IgD-negative memory B cell (primary cell): ENCODE measurements around the gene BMP8A. TPM values are rescaled to one million over a fixed set of nuclear protein-coding genes. Genes with fewer than 3 reads are reported as not detected.

Source experiments
- H3K27ac Mint-ChIP-seq, 3 donors: one replicate each; pipeline ENCODE4 v1.8.0; 2020 to 2022; ENCODE audit warnings: mild to moderate bottlenecking in 3 of 3, mixed read lengths in 3 of 3, moderate library complexity in 1 of 3
- H3K27me3 Mint-ChIP-seq: one replicate; pipeline ENCODE4 v1.8.0; 2021; ENCODE audit warnings: mixed read lengths
- H3K36me3 Mint-ChIP-seq: one replicate; pipeline ENCODE4 v1.8.0; 2020; ENCODE audit warnings: mild to moderate bottlenecking, mixed read lengths
- H3K4me1 Mint-ChIP-seq, 3 donors: one replicate each; pipeline ENCODE4 v1.8.0; 2020 to 2022; ENCODE audit warnings: mixed read lengths in 3 of 3, mild to moderate bottlenecking in 1 of 3
- H3K4me3 Mint-ChIP-seq, 4 donors: one replicate each; pipeline ENCODE4 v1.8.0; 2020 to 2022; ENCODE audit warnings: mild to moderate bottlenecking in 4 of 4, mixed read lengths in 4 of 4, moderate library complexity in 3 of 4
- H3K9me3 Mint-ChIP-seq, 3 donors: one replicate each; pipeline ENCODE4 v1.8.0; 2020 to 2021; ENCODE audit warnings: mixed read lengths in 3 of 3, mild to moderate bottlenecking in 1 of 3
- polyA plus RNA-seq: library from polyadenylated mRNA; unstranded; fragments of 300-500 nt; fragmentation: Illumina TruSeq; gene quantifications from one replicate; pipeline ENCODE4 v1.2.3, GENCODE V29; 2021

BMP8A gene
- polyA plus RNA-seq, 1 donor from 2014 or later, result 0.21 TPM

GRCh38 chr1:39545531-39545930 is 54.1 kb downstream of the BMP8A start:
- Mint-ChIP-seq H3K36me3 (peaks cover 15% of the 10 kb centered on the region), H3K27ac (no peak overlapping the region), H3K9me3 (peaks cover 0 to 1% (median 0%) of the 10 kb centered on the region in 3 donors), H3K4me3 (no peak overlapping the region), H3K27me3 (no peaks in the 10 kb centered on the region), H3K4me1 (peaks cover 11 to 19% (median 16%) of the 10 kb centered on the region in 3 donors)

- Mint-ChIP-seq H3K27ac (no peak overlapping the region), H3K27me3 (no peaks in the 10 kb centered on the region), H3K4me1 (peaks cover 0 to 9% (median 0%) of the 10 kb centered on the region in 3 donors), H3K9me3 (peaks cover 0 to 4% (median 0%) of the 10 kb centered on the region in 3 donors), H3K4me3 (no peak overlapping the region), H3K36me3 (peaks cover 5% of the 10 kb centered on the region)
Observed at GRCh38 chr1:39554277-39554676, 62.8 kb downstream of the BMP8A start.

- Mint-ChIP-seq H3K4me3 (peak overlapping the region in 1 of 4 donors; percentile 37), H3K9me3 (peaks cover 0 to 4% (median 0%) of the 10 kb centered on the region in 3 donors), H3K36me3 (peaks cover 12% of the 10 kb centered on the region)
Observed at GRCh38 chr1:39561279-39561678, 69.8 kb downstream of the BMP8A start.

GRCh38 chr1:39562886-39563285 is 71.5 kb downstream of the BMP8A start:
- Mint-ChIP-seq H3K9me3 (peaks cover 0 to 4% (median 0%) of the 10 kb centered on the region in 3 donors), H3K27me3 (no peaks in the 10 kb centered on the region), H3K27ac (no peak overlapping the region), H3K4me1 (peaks cover 0 to 12% (median 3%) of the 10 kb centered on the region in 3 donors), H3K36me3 (peaks cover 16% of the 10 kb centered on the region), H3K4me3 (no peak overlapping the region)

More at GRCh38 chr1:39561279-39561678, 69.8 kb downstream of the BMP8A start:
- peaks cover 0 to 8% (median 3%) of the 10 kb centered on the region in 3 donors for H3K4me1 Mint-ChIP-seq
- no peaks in the 10 kb centered on the region for H3K27me3 Mint-ChIP-seq
- H3K27ac Mint-ChIP-seq, result no peak overlapping the region

GRCh38 chr1:39563669-39564068 is 72.2 kb downstream of the BMP8A start:
- Mint-ChIP-seq H3K9me3 (no peaks in the 10 kb centered on the region), H3K4me1 (peaks cover 0 to 9% (median 3%) of the 10 kb centered on the region in 3 donors), H3K27ac (no peak overlapping the region), H3K4me3 (no peak overlapping the region), H3K27me3 (no peaks in the 10 kb centered on the region), H3K36me3 (peaks cover 18% of the 10 kb centered on the region)

- peak overlapping the region in 1 of 4 donors; percentile 20 for H3K4me3 Mint-ChIP-seq
- H3K4me1 Mint-ChIP-seq, result peaks cover 0 to 6% (median 3%) of the 10 kb centered on the region in 3 donors
- H3K27ac Mint-ChIP-seq, result no peak overlapping the region
- peaks cover 22% of the 10 kb centered on the region for H3K36me3 Mint-ChIP-seq
- no peaks in the 10 kb centered on the region for H3K27me3 Mint-ChIP-seq
- H3K9me3 Mint-ChIP-seq, result no peaks in the 10 kb centered on the region
Observed at GRCh38 chr1:39564340-39564739, 72.9 kb downstream of the BMP8A start.

GRCh38 chr1:39564941-39565340 is 73.5 kb downstream of the BMP8A start:
- peaks cover 24% of the 10 kb centered on the region for H3K36me3 Mint-ChIP-seq
- peaks cover 0 to 6% (median 2%) of the 10 kb centered on the region in 3 donors for H3K4me1 Mint-ChIP-seq
- H3K27me3 Mint-ChIP-seq, result no peaks in the 10 kb centered on the region
- H3K9me3 Mint-ChIP-seq, result no peaks in the 10 kb centered on the region
- H3K4me3 Mint-ChIP-seq, result no peak overlapping the region
- peak overlapping the region in 1 of 3 donors; percentile 57 for H3K27ac Mint-ChIP-seq

GRCh38 chr1:39566441-39567137 is 75.2 kb downstream of the BMP8A start:
- H3K27me3 Mint-ChIP-seq, result no peaks in the 10 kb centered on the region
- peak overlapping the region in 1 of 3 donors; percentile 67 for H3K27ac Mint-ChIP-seq
- H3K36me3 Mint-ChIP-seq, result peaks cover 17% of the 10 kb centered on the region
- H3K4me1 Mint-ChIP-seq, result peaks cover 0 to 6% (median 2%) of the 10 kb centered on the region in 3 donors
- no peaks in the 10 kb centered on the region for H3K9me3 Mint-ChIP-seq
- peak overlapping the region in 1 of 4 donors; percentile 41 for H3K4me3 Mint-ChIP-seq

- Mint-ChIP-seq H3K9me3 (no peaks in the 10 kb centered on the region), H3K36me3 (peaks cover 17% of the 10 kb centered on the region), H3K27me3 (no peaks in the 10 kb centered on the region), H3K4me3 (no peak overlapping the region), H3K27ac (peak overlapping the region in 1 of 3 donors; percentile 67), H3K4me1 (peaks cover 0 to 6% (median 2%) of the 10 kb centered on the region in 3 donors)
Observed at GRCh38 chr1:39567302-39567701, 75.9 kb downstream of the BMP8A start.

- Mint-ChIP-seq H3K27me3 (no peaks in the 10 kb centered on the region), H3K4me3 (no peak overlapping the region), H3K4me1 (peaks cover 3 to 13% (median 4%) of the 10 kb centered on the region in 3 donors), H3K36me3 (peaks cover 17% of the 10 kb centered on the region), H3K9me3 (no peaks in the 10 kb centered on the region), H3K27ac (no peak overlapping the region)
Observed at GRCh38 chr1:39568208-39568607, 76.8 kb downstream of the BMP8A start.

GRCh38 chr1:39569034-39569433 is 77.6 kb downstream of the BMP8A start:
- H3K27ac Mint-ChIP-seq, result no peak overlapping the region
- peaks cover 10 to 19% (median 10%) of the 10 kb centered on the region in 3 donors for H3K4me1 Mint-ChIP-seq
- peaks cover 14% of the 10 kb centered on the region for H3K36me3 Mint-ChIP-seq
- H3K27me3 Mint-ChIP-seq, result no peaks in the 10 kb centered on the region
- H3K9me3 Mint-ChIP-seq, result no peaks in the 10 kb centered on the region
- no peak overlapping the region for H3K4me3 Mint-ChIP-seq

GRCh38 chr1:39570477-39571177 is 79.2 kb downstream of the BMP8A start:
- Mint-ChIP-seq H3K4me3 (no peak overlapping the region), H3K27ac (peak overlapping the region in 1 of 3 donors; percentile 71), H3K9me3 (no peaks in the 10 kb centered on the region), H3K4me1 (peaks cover 24 to 35% (median 25%) of the 10 kb centered on the region in 3 donors), H3K27me3 (no peaks in the 10 kb centered on the region), H3K36me3 (peaks cover 14% of the 10 kb centered on the region)

GRCh38 chr1:39571178-39571483 is 79.7 kb downstream of the BMP8A start:
- peak overlapping the region in 1 of 3 donors; percentile 71 for H3K27ac Mint-ChIP-seq
- H3K9me3 Mint-ChIP-seq, result no peaks in the 10 kb centered on the region
- H3K4me3 Mint-ChIP-seq, result no peak overlapping the region
- peaks cover 14% of the 10 kb centered on the region for H3K36me3 Mint-ChIP-seq
- peaks cover 24 to 33% (median 26%) of the 10 kb centered on the region in 3 donors for H3K4me1 Mint-ChIP-seq
- H3K27me3 Mint-ChIP-seq, result no peaks in the 10 kb centered on the region

- Mint-ChIP-seq H3K4me1 (peaks cover 24 to 29% (median 26%) of the 10 kb centered on the region in 3 donors), H3K27ac (peak overlapping the region; percentile 24 to 68 (median 37)), H3K4me3 (peak overlapping the region in 2 of 4 donors; percentile 65 to 97), H3K27me3 (no peaks in the 10 kb centered on the region), H3K9me3 (no peaks in the 10 kb centered on the region), H3K36me3 (peaks cover 9% of the 10 kb centered on the region)
Observed at GRCh38 chr1:39572379-39573096, 81.1 kb downstream of the BMP8A start.

- H3K4me3 Mint-ChIP-seq, result peak overlapping the region; percentile 44 to 97 (median 96)
- H3K9me3 Mint-ChIP-seq, result no peaks in the 10 kb centered on the region
- no peaks in the 10 kb centered on the region for H3K27me3 Mint-ChIP-seq
- H3K27ac Mint-ChIP-seq, result peak overlapping the region in 2 of 3 donors; percentile 37 to 68
- H3K4me1 Mint-ChIP-seq, result peaks cover 24 to 29% (median 26%) of the 10 kb centered on the region in 3 donors
- H3K36me3 Mint-ChIP-seq, result peaks cover 9% of the 10 kb centered on the region
Observed at GRCh38 chr1:39573097-39573465, 81.6 kb downstream of the BMP8A start.
